Measurements from ENCODE around the gene MS4A8. TPM values are rescaled to one million over a fixed set of nuclear protein-coding genes. Genes with fewer than 3 reads are reported as not detected.
"Not testable (repeated sequence)": the region's sequence is repeated elsewhere in the genome, so short reads cannot be mapped to it uniquely, and the experiment has no call there.

MS4A8 gene
- total RNA-seq, 1 experiment from 2014 or later: not detected

- H3K27me3 ChIP-seq (replicated peaks): no peaks in the 10 kb centered on the region
- no peak overlapping the region for H3K4me3 ChIP-seq
- no peaks in the 10 kb centered on the region for H3K9me3 ChIP-seq (replicated peaks)
- peak in 1 of 2 experiments; percentile 23 for DNase-seq (ENCODE audit: low read depth in 1 of 2, low spot score in 2 of 2)
- H3K27ac ChIP-seq: no peak overlapping the region
- H3K36me3 ChIP-seq: no peaks in the 10 kb centered on the region
- H3K4me1 ChIP-seq (replicated peaks): no peaks in the 10 kb centered on the region
Observed at GRCh38 chr11:60706931-60707330, 7.5 kb downstream of the MS4A8 start.

- H3K9me3 ChIP-seq (replicated peaks): no peaks in the 10 kb centered on the region
- no peaks in the 10 kb centered on the region for H3K27me3 ChIP-seq (replicated peaks)
- H3K4me3 ChIP-seq: no peak overlapping the region
- H3K27ac ChIP-seq: no peak overlapping the region
- H3K36me3 ChIP-seq: no peaks in the 10 kb centered on the region
- H3K4me1 ChIP-seq (replicated peaks): no peaks in the 10 kb centered on the region
- DNase-seq (ENCODE audit: low read depth in 1 of 2, low spot score in 2 of 2): no peak
Observed at GRCh38 chr11:60710482-60710881, 11.1 kb downstream of the MS4A8 start.

GRCh38 chr11:60711276-60711675 is 11.9 kb downstream of the MS4A8 start:
- Histone ChIP-seq H3K36me3 (no peaks in the 10 kb centered on the region), H3K9me3 (replicated peaks) (no peaks in the 10 kb centered on the region), H3K4me3 (no peak overlapping the region), H3K27me3 (replicated peaks) (no peaks in the 10 kb centered on the region), H3K27ac (no peak overlapping the region), H3K4me1 (replicated peaks) (no peaks in the 10 kb centered on the region)
- no peak for DNase-seq (ENCODE audit: low read depth in 1 of 2, low spot score in 2 of 2)

GRCh38 chr11:60713423-60713822 is 14.0 kb downstream of the MS4A8 start:
- H3K27me3 ChIP-seq (replicated peaks); DNase-seq (ENCODE audit: low read depth in 1 of 2, low spot score in 2 of 2): not testable (repeated sequence)

GRCh38 chr11:60717956-60718355 is 18.5 kb downstream of the MS4A8 start:
- Histone ChIP-seq H3K9me3 (replicated peaks) (no peaks in the 10 kb centered on the region), H3K36me3 (no peaks in the 10 kb centered on the region), H3K4me1 (replicated peaks) (no peaks in the 10 kb centered on the region), H3K4me3 (no peak overlapping the region), H3K27me3 (replicated peaks) (no peaks in the 10 kb centered on the region), H3K27ac (no peak overlapping the region)
- no peak for DNase-seq (ENCODE audit: low read depth in 1 of 2, low spot score in 2 of 2)

More at GRCh38 chr11:60713423-60713822, 14.0 kb downstream of the MS4A8 start:
- not testable (repeated sequence) for H3K36me3 ChIP-seq; H3K4me1 ChIP-seq (replicated peaks); H3K9me3 ChIP-seq (replicated peaks); H3K27ac ChIP-seq; H3K4me3 ChIP-seq

- no peak for DNase-seq (ENCODE audit: low read depth in 1 of 2, low spot score in 2 of 2)
- Histone ChIP-seq H3K27me3 (replicated peaks) (no peaks in the 10 kb centered on the region), H3K4me1 (replicated peaks) (no peaks in the 10 kb centered on the region), H3K9me3 (replicated peaks) (no peaks in the 10 kb centered on the region), H3K4me3 (no peak overlapping the region), H3K27ac (no peak overlapping the region), H3K36me3 (no peaks in the 10 kb centered on the region)
Observed at GRCh38 chr11:60718524-60719316, 19.3 kb downstream of the MS4A8 start.

- no peak for DNase-seq (ENCODE audit: low read depth in 1 of 2, low spot score in 2 of 2)
- Histone ChIP-seq H3K4me1 (replicated peaks) (no peaks in the 10 kb centered on the region), H3K27me3 (replicated peaks) (no peaks in the 10 kb centered on the region)
Observed at GRCh38 chr11:60719391-60719790, 20.0 kb downstream of the MS4A8 start.

GRCh38 chr11:60720460-60720859 is 21.0 kb downstream of the MS4A8 start:
- peaks cover 2% of the 10 kb centered on the region for H3K27me3 ChIP-seq (replicated peaks)
- H3K4me3 ChIP-seq: no peak overlapping the region
- no peaks in the 10 kb centered on the region for H3K9me3 ChIP-seq (replicated peaks)
- DNase-seq (ENCODE audit: low read depth in 1 of 2, low spot score in 2 of 2): no peak
- no peak overlapping the region for H3K27ac ChIP-seq
- H3K4me1 ChIP-seq (replicated peaks): no peaks in the 10 kb centered on the region
- no peaks in the 10 kb centered on the region for H3K36me3 ChIP-seq

More at GRCh38 chr11:60719391-60719790, 20.0 kb downstream of the MS4A8 start:
- Histone ChIP-seq H3K27ac (no peak overlapping the region), H3K36me3 (no peaks in the 10 kb centered on the region), H3K9me3 (replicated peaks) (no peaks in the 10 kb centered on the region), H3K4me3 (no peak overlapping the region)

- H3K36me3 ChIP-seq: no peaks in the 10 kb centered on the region
- no peak within 1 kb of the TSS for H3K27ac ChIP-seq
- 0 out of 2 replicates have a peak, but pooled peaks cover 2% of the 10 kb centered on the region for H3K9me3 ChIP-seq (replicated peaks)
- no peaks in the 10 kb centered on the region for H3K4me1 ChIP-seq (replicated peaks)
- peaks cover 14% of the 10 kb centered on the region for H3K27me3 ChIP-seq (replicated peaks)
- DNase-seq (ENCODE audit: low read depth in 1 of 2, low spot score in 2 of 2): no peak
- no peak within 1 kb of the TSS for H3K4me3 ChIP-seq
Observed at GRCh38 chr11:60724420-60724819, 25.0 kb downstream of the MS4A8 start, which contains the start of gene MS4A18. TSS of gene MS4A18 (plus strand) at chr11:60724720.

GRCh38 chr11:60725592-60725991 is 26.2 kb downstream of the MS4A8 start:
- H3K36me3 ChIP-seq: no peaks in the 10 kb centered on the region
- H3K4me1 ChIP-seq (replicated peaks): no peaks in the 10 kb centered on the region
- no peak overlapping the region for H3K27ac ChIP-seq
- peaks cover 14% of the 10 kb centered on the region for H3K27me3 ChIP-seq (replicated peaks)
- H3K9me3 ChIP-seq (replicated peaks): 0 out of 2 replicates have a peak, but pooled peaks cover 2% of the 10 kb centered on the region
- no peak for DNase-seq (ENCODE audit: low read depth in 1 of 2, low spot score in 2 of 2)
- H3K4me3 ChIP-seq: no peak overlapping the region

GRCh38 chr11:60731586-60731985 is 32.2 kb downstream of the MS4A8 start:
- Histone ChIP-seq H3K27ac (no peak overlapping the region), H3K4me3 (no peak overlapping the region), H3K9me3 (replicated peaks) (0 out of 2 replicates have a peak, but pooled peaks cover 2% of the 10 kb centered on the region), H3K27me3 (replicated peaks) (peaks cover 20% of the 10 kb centered on the region), H3K36me3 (no peaks in the 10 kb centered on the region), H3K4me1 (replicated peaks) (no peaks in the 10 kb centered on the region)
- DNase-seq (ENCODE audit: low read depth in 1 of 2, low spot score in 2 of 2): no peak

- no peaks in the 10 kb centered on the region for H3K4me1 ChIP-seq (replicated peaks)
- no peak for DNase-seq (ENCODE audit: low read depth in 1 of 2, low spot score in 2 of 2)
- no peak overlapping the region for H3K27ac ChIP-seq
- H3K36me3 ChIP-seq: no peaks in the 10 kb centered on the region
- H3K9me3 ChIP-seq (replicated peaks): no peaks in the 10 kb centered on the region
- H3K4me3 ChIP-seq: no peak overlapping the region
- H3K27me3 ChIP-seq (replicated peaks): peaks cover 17% of the 10 kb centered on the region
Observed at GRCh38 chr11:60734279-60734678, 34.9 kb downstream of the MS4A8 start.

- Histone ChIP-seq H3K9me3 (replicated peaks) (no peaks in the 10 kb centered on the region), H3K36me3 (no peaks in the 10 kb centered on the region), H3K27me3 (replicated peaks) (0 out of 2 replicates have a peak, but pooled peaks cover 8% of the 10 kb centered on the region), H3K27ac (no peak overlapping the region), H3K4me1 (replicated peaks) (no peaks in the 10 kb centered on the region), H3K4me3 (no peak overlapping the region)
- no peak for DNase-seq (ENCODE audit: low read depth in 1 of 2, low spot score in 2 of 2)
Observed at GRCh38 chr11:60739114-60739513, 39.7 kb downstream of the MS4A8 start.

- H3K4me3 ChIP-seq: no peak overlapping the region
Observed at GRCh38 chr11:60740573-60740972, 41.2 kb downstream of the MS4A8 start.

More at GRCh38 chr11:60740573-60740972, 41.2 kb downstream of the MS4A8 start:
- Histone ChIP-seq H3K4me1 (replicated peaks) (no peaks in the 10 kb centered on the region), H3K9me3 (replicated peaks) (no peaks in the 10 kb centered on the region), H3K36me3 (no peaks in the 10 kb centered on the region), H3K27ac (no peak overlapping the region), H3K27me3 (replicated peaks) (peaks cover 8% of the 10 kb centered on the region; the same call in 1 of the 2 replicates)
- no peak for DNase-seq (ENCODE audit: low read depth in 1 of 2, low spot score in 2 of 2)

All from SJSA1 (cell line).